ENCODE measurements around the gene COX11.

COX11 gene

GRCh38 chr17:54982399-54982798 is 13.9 kb upstream of the COX11 start:
- H3K27me3 ChIP-seq (ENCODE audit: insufficient read depth, poor library complexity, severe bottlenecking), result no peaks in the 10 kb centered on the region
- no peak overlapping the region for H3K27ac ChIP-seq (ENCODE audit: poor library complexity, severe bottlenecking)
- no peak for TF ChIP-seq CTCF (IDR thresholded peaks at IDR 0.05; ENCODE audit: poor library complexity, severe bottlenecking)
- no peak overlapping the region for H3K4me3 ChIP-seq (ENCODE audit: severe bottlenecking)
- peaks cover 8% of the 10 kb centered on the region for H3K9me3 ChIP-seq (ENCODE audit: severe bottlenecking)
- DNase-seq (ENCODE audit: low spot score) (no peak), ATAC-seq (ENCODE audit: low read depth) (no peak)
- H3K36me3 ChIP-seq (ENCODE audit: low read depth), result peaks cover 5% of the 10 kb centered on the region; the same call in 1 of the 2 replicates
- H3K4me1 ChIP-seq (ENCODE audit: insufficient read depth, poor library complexity, severe bottlenecking), result no peaks in the 10 kb centered on the region

GRCh38 chr17:54980375-54980774 is 11.9 kb upstream of the COX11 start:
- DNase-seq (ENCODE audit: low spot score) (no peak), ATAC-seq (ENCODE audit: low read depth) (no peak)
- Histone ChIP-seq H3K27me3 (ENCODE audit: insufficient read depth, poor library complexity, severe bottlenecking) (no peaks in the 10 kb centered on the region), H3K9me3 (ENCODE audit: severe bottlenecking) (peaks cover 8% of the 10 kb centered on the region), H3K36me3 (ENCODE audit: low read depth) (no peaks in the 10 kb centered on the region), H3K4me3 (ENCODE audit: severe bottlenecking) (no peak overlapping the region), H3K4me1 (ENCODE audit: insufficient read depth, poor library complexity, severe bottlenecking) (no peaks in the 10 kb centered on the region), H3K27ac (ENCODE audit: poor library complexity, severe bottlenecking) (no peak overlapping the region)
- no peak for TF ChIP-seq CTCF (IDR thresholded peaks at IDR 0.05; ENCODE audit: poor library complexity, severe bottlenecking)

- Histone ChIP-seq H3K36me3 (ENCODE audit: low read depth) (no peaks in the 10 kb centered on the region), H3K9me3 (ENCODE audit: severe bottlenecking) (peaks cover 8% of the 10 kb centered on the region), H3K4me3 (ENCODE audit: severe bottlenecking) (no peak overlapping the region), H3K27me3 (ENCODE audit: insufficient read depth, poor library complexity, severe bottlenecking) (no peaks in the 10 kb centered on the region), H3K4me1 (ENCODE audit: insufficient read depth, poor library complexity, severe bottlenecking) (no peaks in the 10 kb centered on the region), H3K27ac (ENCODE audit: poor library complexity, severe bottlenecking) (no peak overlapping the region)
- TF ChIP-seq CTCF (IDR thresholded peaks at IDR 0.05; ENCODE audit: poor library complexity, severe bottlenecking), result no peak
- no peak for DNase-seq (ENCODE audit: low spot score)
- ATAC-seq (ENCODE audit: low read depth), result no peak
These were observed 11.2 kb upstream of the COX11 start for GRCh38 chr17:54979657-54980056.

GRCh38 chr17:54977744-54978143 is 9.3 kb upstream of the COX11 start:
- Histone ChIP-seq H3K36me3 (ENCODE audit: low read depth) (no peaks in the 10 kb centered on the region), H3K4me3 (ENCODE audit: severe bottlenecking) (no peak overlapping the region), H3K4me1 (ENCODE audit: insufficient read depth, poor library complexity, severe bottlenecking) (no peaks in the 10 kb centered on the region), H3K27me3 (ENCODE audit: insufficient read depth, poor library complexity, severe bottlenecking) (no peaks in the 10 kb centered on the region), H3K9me3 (ENCODE audit: severe bottlenecking) (peaks cover 8% of the 10 kb centered on the region), H3K27ac (ENCODE audit: poor library complexity, severe bottlenecking) (no peak overlapping the region)
- no peak for TF ChIP-seq CTCF (IDR thresholded peaks at IDR 0.05; ENCODE audit: poor library complexity, severe bottlenecking)
- ATAC-seq (ENCODE audit: low read depth) (no peak), DNase-seq (ENCODE audit: low spot score) (no peak)

GRCh38 chr17:54976316-54976715 is 7.9 kb upstream of the COX11 start:
- Histone ChIP-seq H3K4me3 (ENCODE audit: severe bottlenecking) (no peak overlapping the region), H3K36me3 (ENCODE audit: low read depth) (no peaks in the 10 kb centered on the region), H3K27ac (ENCODE audit: poor library complexity, severe bottlenecking) (no peak overlapping the region), H3K9me3 (ENCODE audit: severe bottlenecking) (peaks cover 8% of the 10 kb centered on the region), H3K27me3 (ENCODE audit: insufficient read depth, poor library complexity, severe bottlenecking) (no peaks in the 10 kb centered on the region), H3K4me1 (ENCODE audit: insufficient read depth, poor library complexity, severe bottlenecking) (no peaks in the 10 kb centered on the region)
- ATAC-seq (ENCODE audit: low read depth), result no peak
- TF ChIP-seq CTCF (IDR thresholded peaks at IDR 0.05; ENCODE audit: poor library complexity, severe bottlenecking), result no peak
- DNase-seq (ENCODE audit: low spot score), result no peak
